DOHH2 (cell line): Measurements from ENCODE around the gene ESX1.
"Not testable (repeated sequence)": the region's sequence is repeated elsewhere in the genome, so short reads cannot be mapped to it uniquely, and the experiment has no call there.

Experiments
- H3F3A ChIP-seq: fragments of 200-600 bp; sonication (generic), shearing (Covaris generic); 2 replicates; pipeline ENCODE4 v1.6.0; 2016; ENCODE audit warnings: antibody characterized with exemption, mild to moderate bottlenecking; ENCODE audit not compliant: control insufficient read depth, insufficient read depth
- H3K27ac ChIP-seq: fragments of 200-600 bp; sonication (generic); 2 replicates; pipeline ENCODE4 v1.5.1; 2014; ENCODE audit warnings: low read depth, mild to moderate bottlenecking, low read length, moderate library complexity
- H3K27me3 ChIP-seq: fragments of 200-600 bp; sonication (generic); 2 replicates; pipeline ENCODE4 v1.6.1; 2014; ENCODE audit warnings: mild to moderate bottlenecking, low read length, mixed read lengths; ENCODE audit not compliant: control insufficient read depth
- H3K36me3 ChIP-seq: fragments of 200-600 bp; sonication (generic); 2 replicates; pipeline ENCODE4 v1.6.1; 2014; ENCODE audit warnings: mild to moderate bottlenecking, low read length, moderate library complexity, mixed read lengths; ENCODE audit not compliant: control insufficient read depth
- H3K4me1 ChIP-seq: fragments of 200-600 bp; sonication (generic); 2 replicates; pipeline ENCODE4 v1.6.1; 2014; ENCODE audit warnings: mild to moderate bottlenecking, low read length, mixed read lengths; ENCODE audit not compliant: control insufficient read depth
- H3K4me2 ChIP-seq: fragments of 200-600 bp; sonication (generic); 2 replicates; pipeline ENCODE4 v1.6.0; 2014; ENCODE audit warnings: mild to moderate bottlenecking, low read length, moderate library complexity
- H3K4me3 ChIP-seq: fragments of 200-600 bp; sonication (generic); 2 replicates; pipeline ENCODE4 v1.5.1; 2014; ENCODE audit warnings: mild to moderate bottlenecking, low read length, mixed read lengths
- H3K79me2 ChIP-seq: fragments of 200-600 bp; sonication (generic); 2 replicates; pipeline ENCODE4 v1.6.1; 2014; ENCODE audit warnings: mild to moderate bottlenecking, low read length, mixed read lengths; ENCODE audit not compliant: control insufficient read depth
- H3K9me2 ChIP-seq: fragments of 200-600 bp; sonication (generic); replicated peaks from 2 replicates; pipeline ENCODE4 v1.6.1; 2014; ENCODE audit warnings: mild to moderate bottlenecking, low read length, mixed read lengths; ENCODE audit not compliant: control insufficient read depth
- H3K9me3 ChIP-seq: fragments of 200-600 bp; sonication (generic); 2 replicates; pipeline ENCODE4 v1.6.1; 2014; ENCODE audit warnings: antibody characterized with exemption, low read length, mixed read lengths; ENCODE audit not compliant: control insufficient read depth, insufficient read depth
- H4K20me1 ChIP-seq: fragments of 200-600 bp; sonication (generic); 2 replicates; pipeline ENCODE4 v1.6.0; 2014; ENCODE audit warnings: low read depth, mild to moderate bottlenecking, antibody characterized with exemption, low read length, moderate library complexity; ENCODE audit not compliant: control insufficient read depth, insufficient read depth
- CTCF ChIP-seq: fragments of 200-600 bp; sonication (generic); IDR thresholded peaks from one replicate; pipeline ENCODE4 v1.5.1; 2014; ENCODE audit warnings: antibody characterized with exemption, mild to moderate bottlenecking, low read depth, low read length; ENCODE audit not compliant: poor library complexity, severe bottlenecking
- EZH2phosphoT487 ChIP-seq: fragments of 200-600 bp; sonication (generic); IDR thresholded peaks from 2 replicates; pipeline ENCODE4 v1.6.1; 2017; ENCODE audit warnings: borderline replicate concordance, mild to moderate bottlenecking, antibody characterized with exemption, low read length, moderate library complexity, mixed read lengths

Gene ESX1

GRCh38 chrX:104253567-104254441, 929 bp downstream of the ESX1 start:
- Histone ChIP-seq H3K4me2 (no peak overlapping the region), H3K27me3 (no peaks in the 10 kb centered on the region), H3K36me3 (no peaks in the 10 kb centered on the region), H3K79me2 (no peaks in the 10 kb centered on the region), H3K4me1 (no peaks in the 10 kb centered on the region), H3K9me2 (no peaks in the 10 kb centered on the region), H3K27ac (no peak overlapping the region), H4K20me1 (no peaks in the 10 kb centered on the region), H3K9me3 (no peaks in the 10 kb centered on the region), H3K4me3 (no peak overlapping the region), H3F3A (no peaks in the 10 kb centered on the region)
- TF ChIP-seq EZH2phosphoT487: no peak

GRCh38 chrX:104250470-104250869, 4.3 kb downstream of the ESX1 start:
- H3K27ac ChIP-seq: no peak overlapping the region
- H3K4me1 ChIP-seq: no peaks in the 10 kb centered on the region
- H4K20me1 ChIP-seq: no peaks in the 10 kb centered on the region
- no peaks in the 10 kb centered on the region for H3K79me2 ChIP-seq
- no peaks in the 10 kb centered on the region for H3F3A ChIP-seq
- H3K36me3 ChIP-seq: no peaks in the 10 kb centered on the region
- H3K4me2 ChIP-seq: no peak overlapping the region
- no peak for TF ChIP-seq CTCF
- TF ChIP-seq EZH2phosphoT487: no peak
- no peaks in the 10 kb centered on the region for H3K27me3 ChIP-seq
- no peaks in the 10 kb centered on the region for H3K9me2 ChIP-seq
- H3K9me3 ChIP-seq: no peaks in the 10 kb centered on the region
- no peak overlapping the region for H3K4me3 ChIP-seq

GRCh38 chrX:104230060-104230459, 24.7 kb downstream of the ESX1 start:
- not testable (repeated sequence) for H3K36me3 ChIP-seq, H3K27ac ChIP-seq, H3K79me2 ChIP-seq, H3K9me2 ChIP-seq, H3K4me2 ChIP-seq, H3K4me3 ChIP-seq, H4K20me1 ChIP-seq, H3K27me3 ChIP-seq, H3K9me3 ChIP-seq, H3K4me1 ChIP-seq, H3F3A ChIP-seq

GRCh38 chrX:104211187-104211586, 43.5 kb downstream of the ESX1 start:
- Histone ChIP-seq H3K4me1 (no peaks in the 10 kb centered on the region), H3K9me2 (no peaks in the 10 kb centered on the region), H3K4me3 (no peak overlapping the region), H3K27me3 (no peaks in the 10 kb centered on the region), H3K36me3 (no peaks in the 10 kb centered on the region), H3K4me2 (no peak overlapping the region), H3K27ac (no peak overlapping the region), H3K9me3 (no peaks in the 10 kb centered on the region), H4K20me1 (no peaks in the 10 kb centered on the region), H3F3A (no peaks in the 10 kb centered on the region), H3K79me2 (no peaks in the 10 kb centered on the region)
- TF ChIP-seq CTCF: no peak
- TF ChIP-seq EZH2phosphoT487: no peak
